Bronchial epithelial cell (primary cell): Measurements from ENCODE around the gene PROSER3. TPM values are rescaled to one million over a fixed set of nuclear protein-coding genes. Genes with fewer than 3 reads are reported as not detected.
A peak's percentile ranks its signal among the peaks of the same experiment; 100 is the strongest.

Experiments used
- DNase-seq: peaks from one replicate; pipeline ENCODE4 v3.0.0-alpha.2; 2010; ENCODE audit warnings: low read depth
- FAIRE-seq: peaks from 2 replicates; lab custom pipeline; 2011; peaks lifted over from hg19 to GRCh38; lab: Jason Lieb, UNC
- H3K27me3 ChIP-seq: 2 replicates; pipeline ENCODE4 v1.5.1; 2011; ENCODE audit warnings: low read length; ENCODE audit not compliant: control insufficient read depth, insufficient read depth
- H3K36me3 ChIP-seq: 2 replicates; pipeline ENCODE4 v1.5.1; 2011; ENCODE audit warnings: low read length; ENCODE audit not compliant: control insufficient read depth, insufficient read depth
- H3K4me3 ChIP-seq: 2 replicates; pipeline ENCODE4 v1.5.1; 2011; ENCODE audit warnings: mild to moderate bottlenecking, low read depth, low read length, control low read depth
- total RNA-seq: library from RNA; depleted of rRNA; stranded (reverse); fragments of >200 nt; gene quantifications from 2 replicates; pipeline ENCODE4 v1.2.1, GENCODE V29; 2014
- TF ChIP-seq, protein P1 (sequence below): IDR thresholded peaks from 2 replicates; pipeline ENCODE4 v1.5.1; 2011; ENCODE audit warnings: mild to moderate bottlenecking, moderate library complexity, low read length, control low read depth, inconsistent platforms; ENCODE audit not compliant: insufficient read depth, severe bottlenecking

Gene PROSER3
- total RNA-seq, 1 donor from 2014 or later: 1.3 TPM

DNA sequence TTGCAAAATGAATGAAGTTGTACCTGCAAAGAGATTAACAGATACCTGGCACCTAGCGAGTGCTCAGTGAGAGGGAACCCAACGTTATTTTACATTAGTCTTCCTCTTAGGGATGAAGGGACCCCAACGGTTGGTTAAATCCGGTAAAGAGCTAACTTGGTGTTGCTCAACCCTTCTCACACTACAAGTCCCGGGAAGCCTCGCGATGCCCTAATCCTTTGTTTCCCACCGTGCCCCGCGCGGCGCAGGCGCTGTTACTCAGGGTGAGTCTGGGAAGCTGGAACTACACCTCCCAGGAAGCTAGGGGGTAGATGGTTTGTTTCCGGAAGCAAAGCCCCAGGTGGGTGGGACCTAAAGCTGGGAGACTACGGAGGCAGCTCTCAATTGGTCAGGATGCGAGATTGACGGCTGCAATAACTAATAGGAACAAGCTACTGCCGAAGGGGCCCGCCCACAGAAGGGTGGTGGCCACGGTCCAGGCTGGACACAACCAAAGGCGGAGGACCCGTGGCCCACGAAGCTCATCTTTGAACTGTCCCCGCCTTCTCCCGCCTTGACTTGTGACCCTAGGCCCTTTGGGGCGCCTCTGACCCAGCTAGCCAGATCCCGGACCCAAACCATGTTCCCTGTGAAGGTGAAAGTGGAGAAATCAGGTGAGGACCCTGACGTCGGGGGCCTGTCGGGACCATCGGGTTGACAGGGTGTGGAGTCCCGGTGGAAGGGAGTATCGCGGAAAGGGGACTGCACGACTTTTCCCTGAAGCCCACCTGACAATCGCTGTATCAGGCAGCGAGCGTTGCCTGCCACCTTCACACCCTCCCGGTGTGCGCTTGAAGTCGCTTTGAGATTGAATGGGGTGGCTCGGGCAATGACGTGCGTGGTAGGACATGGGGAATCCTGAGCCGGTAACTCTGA, 9.6 kb upstream of the PROSER3 start, which contains the start of gene LIN37:
Gene LIN37 (plus strand): TSS at position 471 of the 915 bp plus-strand sequence. CDS start 149 bp downstream, at position 620.
- FAIRE-seq (peak; percentile 23), DNase-seq (peak; percentile 99)
- Histone ChIP-seq H3K36me3 (peaks cover 11% of the 10 kb centered on the region), H3K27me3 (no peaks in the 10 kb centered on the region), H3K4me3 (peak within 1 kb of the TSS; percentile 82)
- TF ChIP-seq, protein P1, sequence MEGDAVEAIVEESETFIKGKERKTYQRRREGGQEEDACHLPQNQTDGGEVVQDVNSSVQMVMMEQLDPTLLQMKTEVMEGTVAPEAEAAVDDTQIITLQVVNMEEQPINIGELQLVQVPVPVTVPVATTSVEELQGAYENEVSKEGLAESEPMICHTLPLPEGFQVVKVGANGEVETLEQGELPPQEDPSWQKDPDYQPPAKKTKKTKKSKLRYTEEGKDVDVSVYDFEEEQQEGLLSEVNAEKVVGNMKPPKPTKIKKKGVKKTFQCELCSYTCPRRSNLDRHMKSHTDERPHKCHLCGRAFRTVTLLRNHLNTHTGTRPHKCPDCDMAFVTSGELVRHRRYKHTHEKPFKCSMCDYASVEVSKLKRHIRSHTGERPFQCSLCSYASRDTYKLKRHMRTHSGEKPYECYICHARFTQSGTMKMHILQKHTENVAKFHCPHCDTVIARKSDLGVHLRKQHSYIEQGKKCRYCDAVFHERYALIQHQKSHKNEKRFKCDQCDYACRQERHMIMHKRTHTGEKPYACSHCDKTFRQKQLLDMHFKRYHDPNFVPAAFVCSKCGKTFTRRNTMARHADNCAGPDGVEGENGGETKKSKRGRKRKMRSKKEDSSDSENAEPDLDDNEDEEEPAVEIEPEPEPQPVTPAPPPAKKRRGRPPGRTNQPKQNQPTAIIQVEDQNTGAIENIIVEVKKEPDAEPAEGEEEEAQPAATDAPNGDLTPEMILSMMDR: no peak

DNA sequence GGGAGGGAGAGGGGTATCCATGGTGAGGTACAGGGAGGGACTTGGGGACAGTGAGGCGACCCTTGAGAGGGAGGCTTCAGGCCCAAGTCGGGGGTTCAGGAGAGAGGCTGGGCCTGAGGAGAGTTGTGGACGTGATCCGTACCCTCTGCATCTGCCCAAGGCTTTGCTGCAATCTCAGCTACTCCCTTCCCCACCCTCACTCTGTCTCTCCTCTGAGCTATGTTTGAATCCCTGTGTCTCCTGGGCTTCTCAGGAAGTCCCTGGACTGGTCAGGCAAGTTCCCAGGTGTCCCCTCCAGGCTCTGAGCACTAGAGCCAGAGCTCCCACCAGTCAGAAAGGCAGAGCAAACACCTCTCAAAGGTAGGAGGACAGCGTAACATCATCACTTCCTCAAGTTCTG, 7.8 kb upstream of the PROSER3 start:
- FAIRE-seq (no peak), DNase-seq (no peak)
- Histone ChIP-seq H3K36me3 (peaks cover 18% of the 10 kb centered on the region), H3K27me3 (no peaks in the 10 kb centered on the region), H3K4me3 (no peak overlapping the region)
- TF ChIP-seq, protein P1: no peak

DNA sequence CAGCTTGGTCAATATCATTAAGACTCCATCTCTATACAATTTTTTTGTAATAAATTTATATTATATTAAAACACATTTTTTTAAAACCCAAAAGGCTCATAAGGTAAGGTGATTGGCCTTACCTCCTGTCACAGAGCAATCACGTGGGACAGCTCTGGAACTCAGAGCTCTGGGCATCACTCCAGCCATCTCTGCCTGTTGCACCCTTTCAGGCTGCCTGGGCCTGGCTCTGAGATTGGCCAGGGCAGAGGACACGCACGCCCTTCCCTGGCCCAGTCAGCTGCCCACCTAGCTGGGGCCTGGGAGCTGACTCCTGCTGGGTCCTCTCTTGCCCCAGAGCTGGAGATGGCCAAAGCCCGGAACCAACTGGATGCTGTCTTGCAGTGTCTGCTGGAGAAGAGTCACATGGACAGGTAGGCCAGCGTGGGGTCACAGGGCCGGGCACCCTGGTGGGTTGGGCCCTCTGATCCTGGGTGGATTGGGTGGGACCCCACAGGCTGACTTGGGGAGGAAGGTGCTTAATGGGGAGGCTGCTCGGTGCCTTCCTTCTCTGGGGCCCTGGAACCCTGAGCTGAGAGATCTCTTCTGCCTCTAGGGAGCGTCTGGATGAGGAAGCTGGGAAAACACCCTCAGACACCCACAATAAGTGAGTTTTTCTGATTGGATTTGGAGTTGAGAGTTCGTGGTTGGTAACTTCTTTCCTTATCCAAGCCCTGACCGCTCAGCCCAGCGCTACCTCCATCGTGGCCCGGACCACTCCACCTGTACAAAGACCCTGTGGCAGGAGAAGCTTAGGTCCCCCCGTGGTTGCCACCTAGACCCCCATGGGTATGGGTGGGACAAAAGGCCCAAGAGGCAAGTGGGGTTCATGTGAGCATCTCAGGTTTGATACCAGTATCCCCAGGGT, 5.9 kb upstream of the PROSER3 start:
- no peak overlapping the region for H3K4me3 ChIP-seq
- H3K36me3 ChIP-seq: peaks cover 18% of the 10 kb centered on the region
- FAIRE-seq: no peak
- no peak for DNase-seq
- TF ChIP-seq, protein P1: no peak
- no peaks in the 10 kb centered on the region for H3K27me3 ChIP-seq

DNA sequence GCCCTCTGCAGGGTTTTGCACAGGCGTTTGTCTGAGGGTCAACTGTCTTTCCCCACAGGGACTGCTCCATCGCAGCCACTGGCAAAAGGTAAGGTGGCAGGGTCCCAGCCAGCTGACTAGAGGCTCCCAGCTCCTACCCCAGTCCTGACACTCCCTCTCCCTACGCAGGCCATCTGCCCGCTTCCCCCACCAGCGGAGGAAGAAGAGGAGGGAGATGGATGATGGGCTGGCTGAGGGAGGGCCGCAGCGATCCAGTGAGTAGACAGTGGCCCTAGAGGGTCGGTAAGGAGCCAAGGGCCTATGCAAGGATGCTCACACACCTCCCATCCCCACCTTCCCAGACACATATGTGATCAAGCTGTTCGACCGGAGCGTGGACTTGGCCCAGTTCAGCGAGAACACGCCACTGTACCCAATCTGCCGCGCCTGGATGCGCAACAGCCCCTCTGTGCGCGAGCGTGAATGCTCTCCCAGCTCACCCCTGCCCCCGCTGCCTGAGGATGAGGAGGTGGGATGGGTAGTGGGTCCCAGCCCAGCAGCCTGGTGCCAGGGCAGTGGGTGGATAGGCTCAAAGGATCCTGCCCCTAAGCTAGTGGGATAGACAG, 5.1 kb upstream of the PROSER3 start:
- Histone ChIP-seq H3K36me3 (peaks cover 18% of the 10 kb centered on the region), H3K27me3 (no peaks in the 10 kb centered on the region), H3K4me3 (no peak overlapping the region)
- FAIRE-seq: no peak
- no peak for DNase-seq
- TF ChIP-seq, protein P1: no peak

DNA sequence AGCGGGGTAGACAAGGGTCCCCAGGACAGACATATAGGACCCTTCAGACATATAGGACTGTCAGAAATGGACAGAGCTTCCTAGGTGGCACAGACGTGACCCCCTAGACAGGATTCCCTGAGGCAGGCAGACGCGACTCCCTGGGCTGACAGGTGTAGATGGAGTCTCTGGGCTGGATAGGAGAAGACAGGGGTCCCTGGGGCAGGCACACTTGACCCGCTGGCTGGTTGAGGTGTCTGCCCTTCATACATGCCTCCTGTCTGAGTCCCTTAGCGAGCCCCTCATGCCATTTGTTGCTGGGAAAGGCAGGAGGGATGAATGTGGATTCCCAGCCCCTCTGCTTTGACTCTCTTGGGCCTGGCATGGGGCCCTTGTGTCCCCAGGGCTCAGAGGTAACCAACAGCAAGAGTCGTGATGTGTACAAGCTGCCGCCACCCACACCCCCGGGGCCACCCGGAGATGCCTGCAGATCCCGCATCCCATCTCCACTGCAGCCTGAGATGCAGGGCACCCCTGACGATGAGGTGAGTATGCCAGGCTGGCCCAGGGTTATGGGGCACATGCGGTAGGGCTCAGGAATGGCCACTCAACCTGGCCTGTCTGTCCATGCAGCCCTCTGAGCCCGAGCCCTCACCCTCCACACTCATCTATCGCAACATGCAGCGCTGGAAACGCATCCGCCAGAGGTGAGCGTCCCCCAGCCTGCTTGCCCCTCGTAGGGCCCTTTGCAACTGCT, 4.2 kb upstream of the PROSER3 start:
- Histone ChIP-seq H3K4me3 (no peak overlapping the region), H3K36me3 (peaks cover 18% of the 10 kb centered on the region), H3K27me3 (no peaks in the 10 kb centered on the region)
- FAIRE-seq (no peak), DNase-seq (no peak)
- TF ChIP-seq, protein P1: no peak
